Posterior cingulate gyrus (tissue), 11 donors: ENCODE measurements around the gene PTPRD.

Experiments
- DNase-seq, 10 donors: peaks; one replicate each; pipeline versions ENCODE4 v3.0.0 to v3.0.0-alpha.2; 2020 to 2021; ENCODE audit warnings: mixed read lengths in 3 of 10
- intact Hi-C: fragments of 100-400 bp; cut with DNase I; formaldehyde crosslinking; loops from one replicate; pipeline ENCODE4 v1.15.1; 2023

The PTPRD gene

GRCh38 chr9:8732367-8733075 is 1880.3 kb downstream of the PTPRD start:
- no peak for DNase-seq

GRCh38 chr9:8730618-8731017 is 1882.2 kb downstream of the PTPRD start:
- intact Hi-C loops: no loop called here
- no peak for DNase-seq

More at GRCh38 chr9:8732367-8733075, 1880.3 kb downstream of the PTPRD start:
- intact Hi-C loops: no loop called here

- intact Hi-C loops: no loop called here
- no peak for DNase-seq
These were observed 1883.9 kb downstream of the PTPRD start for GRCh38 chr9:8728910-8729309.

GRCh38 chr9:8727191-8727590 is 1885.6 kb downstream of the PTPRD start:
- intact Hi-C loops: no loop called here
- no peak for DNase-seq

GRCh38 chr9:8726692-8727091 is 1886.1 kb downstream of the PTPRD start:
- no peak for DNase-seq
- intact Hi-C loops: no loop called here

- intact Hi-C loops: no loop called here
- no peak for DNase-seq
These were observed 1887.2 kb downstream of the PTPRD start for GRCh38 chr9:8725635-8726034.

GRCh38 chr9:8724284-8725018 is 1888.4 kb downstream of the PTPRD start:
- intact Hi-C loops: no loop called here
- DNase-seq: no peak

GRCh38 chr9:8723195-8723594 is 1889.6 kb downstream of the PTPRD start:
- DNase-seq: no peak
- intact Hi-C loops: no loop called here

- no peak for DNase-seq
- intact Hi-C loops: no loop called here
These were observed 1892.8 kb downstream of the PTPRD start for GRCh38 chr9:8719833-8720486.

- intact Hi-C loops: no loop called here
- no peak for DNase-seq
These were observed 1894.6 kb downstream of the PTPRD start for GRCh38 chr9:8718121-8718725.

GRCh38 chr9:8717146-8717545 is 1895.7 kb downstream of the PTPRD start:
- intact Hi-C loops: no loop called here
- DNase-seq: no peak

GRCh38 chr9:8715788-8716187 is 1897.0 kb downstream of the PTPRD start:
- intact Hi-C loops: no loop called here
- no peak for DNase-seq

GRCh38 chr9:8713811-8714165 is 1899.0 kb downstream of the PTPRD start:
- intact Hi-C loops: no loop called here
- DNase-seq: no peak

GRCh38 chr9:8713149-8713810 is 1899.5 kb downstream of the PTPRD start:
- DNase-seq: peak in 3 of 10 donors; percentile 67 to 80 (median 77)
- intact Hi-C loops: no loop called here

GRCh38 chr9:8709731-8710130 is 1903.1 kb downstream of the PTPRD start:
- intact Hi-C loops: no loop called here
- DNase-seq: no peak

GRCh38 chr9:8708728-8709127 is 1904.1 kb downstream of the PTPRD start:
- no peak for DNase-seq
- intact Hi-C loops: no loop called here

GRCh38 chr9:8706998-8707397 is 1905.8 kb downstream of the PTPRD start:
- intact Hi-C loops: no loop called here
- DNase-seq: no peak

- no peak for DNase-seq
- intact Hi-C loops: no loop called here
These were observed 1906.3 kb downstream of the PTPRD start for GRCh38 chr9:8706531-8706930.

GRCh38 chr9:8705861-8706260 is 1906.9 kb downstream of the PTPRD start:
- intact Hi-C loops: no loop called here
- DNase-seq: no peak

- DNase-seq: no peak
- intact Hi-C loops: no loop called here
These were observed 1908.9 kb downstream of the PTPRD start for GRCh38 chr9:8703904-8704303.

GRCh38 chr9:8701904-8702303 is 1910.9 kb downstream of the PTPRD start:
- intact Hi-C loops: no loop called here
- DNase-seq: no peak
